ENCODE data around the gene TLX2. TPM values are rescaled to one million over a fixed set of nuclear protein-coding genes. Genes with fewer than 3 reads are reported as not detected.

Gene TLX2
- total RNA-seq, 1 donor from 2014 or later: not detected

- no peak for FAIRE-seq
- Histone ChIP-seq H3K36me3 (ENCODE audit: control insufficient read depth, insufficient read depth, low read length) (no peaks in the 10 kb centered on the region), H3K27me3 (ENCODE audit: control insufficient read depth, insufficient read depth, low read length) (no peaks in the 10 kb centered on the region), H3K4me3 (ENCODE audit: low read depth, low read length) (no peak overlapping the region)
- no peak for TF ChIP-seq CTCF (IDR thresholded peaks at IDR 0.05; ENCODE audit: insufficient read depth, low read length, severe bottlenecking)
- no peak for DNase-seq (ENCODE audit: low read depth)
These were observed 26.0 kb downstream of the TLX2 start for GRCh38 chr2:74540291-74540690.

- Histone ChIP-seq H3K4me3 (ENCODE audit: low read depth, low read length) (no peak overlapping the region), H3K27me3 (ENCODE audit: control insufficient read depth, insufficient read depth, low read length) (no peaks in the 10 kb centered on the region), H3K36me3 (ENCODE audit: control insufficient read depth, insufficient read depth, low read length) (no peaks in the 10 kb centered on the region)
- no peak for TF ChIP-seq CTCF (IDR thresholded peaks at IDR 0.05; ENCODE audit: insufficient read depth, low read length, severe bottlenecking)
- no peak for FAIRE-seq
- no peak for DNase-seq (ENCODE audit: low read depth)
These were observed 28.7 kb downstream of the TLX2 start for GRCh38 chr2:74542978-74543377.

- DNase-seq (ENCODE audit: low read depth) (peak; percentile 27), FAIRE-seq (no peak)
- Histone ChIP-seq H3K27me3 (ENCODE audit: control insufficient read depth, insufficient read depth, low read length) (no peaks in the 10 kb centered on the region), H3K4me3 (ENCODE audit: low read depth, low read length) (no peak overlapping the region), H3K36me3 (ENCODE audit: control insufficient read depth, insufficient read depth, low read length) (no peaks in the 10 kb centered on the region)
- TF ChIP-seq CTCF (IDR thresholded peaks at IDR 0.05; ENCODE audit: insufficient read depth, low read length, severe bottlenecking): peak; percentile 36
These were observed 30.4 kb downstream of the TLX2 start for GRCh38 chr2:74544634-74545033.

- DNase-seq (ENCODE audit: low read depth) (no peak), FAIRE-seq (no peak)
- Histone ChIP-seq H3K27me3 (ENCODE audit: control insufficient read depth, insufficient read depth, low read length) (no peaks in the 10 kb centered on the region), H3K4me3 (ENCODE audit: low read depth, low read length) (no peak overlapping the region), H3K36me3 (ENCODE audit: control insufficient read depth, insufficient read depth, low read length) (no peaks in the 10 kb centered on the region)
- TF ChIP-seq CTCF (IDR thresholded peaks at IDR 0.05; ENCODE audit: insufficient read depth, low read length, severe bottlenecking): no peak
These were observed 31.8 kb downstream of the TLX2 start for GRCh38 chr2:74546004-74546403.

- no peak for TF ChIP-seq CTCF (IDR thresholded peaks at IDR 0.05; ENCODE audit: insufficient read depth, low read length, severe bottlenecking)
- no peaks in the 10 kb centered on the region for H3K27me3 ChIP-seq (ENCODE audit: control insufficient read depth, insufficient read depth, low read length)
- FAIRE-seq: no peak
- no peak for DNase-seq (ENCODE audit: low read depth)
- no peaks in the 10 kb centered on the region for H3K36me3 ChIP-seq (ENCODE audit: control insufficient read depth, insufficient read depth, low read length)
- peak overlapping the region; percentile 52 for H3K4me3 ChIP-seq (ENCODE audit: low read depth, low read length)
These were observed 34.1 kb downstream of the TLX2 start for GRCh38 chr2:74548285-74548899.
